Testis (tissue), 2 donors: Measurements from ENCODE around the gene CILP2.

Experiments used
- CTCF ChIP-seq, 3 experiments: fragments of 450-650 bp in 2 of 3; fragments of 200-600 bp in 1 of 3; sonication (generic) in 1 of 3; IDR thresholded peaks; one replicate each; pipeline ENCODE4 v1.5.1; 2016 to 2019; ENCODE audit warnings: antibody characterized with exemption in 3 of 3, mild to moderate bottlenecking in 2 of 3, moderate library complexity in 1 of 3
- POLR2A ChIP-seq: fragments of 450-650 bp; IDR thresholded peaks from one replicate; pipeline ENCODE4 v1.6.1; 2017; ENCODE audit warnings: antibody characterized with exemption, mild to moderate bottlenecking, moderate library complexity

DNA sequence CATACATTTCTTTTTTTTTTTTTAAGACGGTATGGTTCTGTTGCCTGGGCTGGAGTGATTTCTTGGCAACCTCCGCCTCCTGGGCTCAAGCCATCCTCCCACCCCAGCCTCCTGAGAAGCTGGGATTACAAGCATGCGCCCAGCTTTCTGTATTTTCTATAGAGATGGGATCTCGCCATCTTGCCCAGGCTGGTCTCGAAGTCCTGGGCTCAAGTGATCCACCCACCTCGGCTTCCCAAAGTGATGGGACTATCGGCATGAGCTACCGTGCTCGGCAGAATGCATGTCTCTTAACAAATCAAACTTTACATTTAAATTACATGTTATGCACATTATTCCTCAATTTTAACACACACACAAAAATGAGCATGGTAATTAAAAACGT lies 20.8 kb upstream of the CILP2 start:
- no peak for TF ChIP-seq CTCF (IDR thresholded peaks at IDR 0.05)
- TF ChIP-seq POLR2A = no peak
